ENCODE measurements around the gene ADARB1. TPM values are rescaled to one million over a fixed set of nuclear protein-coding genes. Genes with fewer than 3 reads are reported as not detected.

Gene ADARB1
- total and polyA plus RNA-seq, 2 donors (not counting 1 experiment from before 2014, with no cell fraction given): 17.1 to 33.3 TPM

DNA sequence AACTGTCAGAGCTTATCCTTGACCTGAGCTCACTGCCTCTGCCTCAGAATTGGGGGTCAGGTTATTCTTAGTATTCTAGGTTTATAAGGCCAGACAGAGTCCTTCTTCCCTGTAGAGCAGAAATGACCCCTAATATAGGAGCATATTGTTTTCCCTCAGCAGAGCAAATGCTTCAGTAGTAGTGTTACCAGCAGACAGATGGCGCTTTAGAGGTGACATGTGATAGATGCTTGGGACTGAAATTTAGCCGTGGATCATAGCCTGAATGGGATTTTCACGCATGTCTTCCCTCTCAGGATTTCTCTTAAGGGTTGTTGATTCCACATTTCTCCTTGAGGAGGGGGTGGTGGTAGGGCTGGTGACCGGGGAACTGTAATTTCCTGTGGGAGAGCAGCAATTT is 24.5 kb downstream of the ADARB1 start:
- peaks cover 100% of the 10 kb centered on the region for H3K79me2 ChIP-seq (ENCODE audit: control insufficient read depth, insufficient read depth, low read length)
- peak overlapping the region; percentile 60 for H3K27ac Mint-ChIP-seq

More for the DNA sequence above, 24.5 kb downstream of the ADARB1 start:
- no peaks in the 10 kb centered on the region for H3K27me3 ChIP-seq (replicated peaks in 1 of 4; ENCODE audit: control extremely low read depth in 1 of 4, control insufficient read depth in 3 of 4, insufficient read depth in 4 of 4, low read length in 3 of 4)
- peaks cover 36% of the 10 kb centered on the region for H4K20me1 ChIP-seq (ENCODE audit: control insufficient read depth, insufficient read depth, low read length, poor library complexity, severe bottlenecking)
- no peaks in the 10 kb centered on the region for H3K27me3 Mint-ChIP-seq
- ChIA-PET CTCF (interaction anchor here (0.8 to 8.7 kb wide), 15 partner anchors 9 to 217 kb away, joined by 3 to 235 read pairs (median 8); partner anchors contain the start of gene ADARB1), POLR2A (no interaction called here)
- ATAC-seq (ENCODE audit: low read depth): no peak
- intact Hi-C loops (cut with micrococcal nuclease): loop anchor here (1.0 kb wide), 1 partner anchor 29 kb away; no protein-coding TSS in a partner anchor
- no peaks in the 10 kb centered on the region for H3K36me3 ChIP-seq (replicated peaks in 1 of 2; ENCODE audit: control extremely low read depth in 1 of 2, control insufficient read depth in 1 of 2, extremely low read depth in 1 of 2, insufficient read depth in 2 of 2, low read length in 1 of 2)
- peaks cover 77% of the 10 kb centered on the region for H3K4me1 Mint-ChIP-seq
- no peak overlapping the region for H3K4me3 ChIP-seq (ENCODE audit: control extremely low read depth in 1 of 5, extremely low read depth in 1 of 5, insufficient read depth in 1 of 5, low read depth in 2 of 5, low read length in 4 of 5)
- H3K9me3 ChIP-seq (ENCODE audit: control extremely low read depth in 1 of 3, control insufficient read depth in 2 of 3, insufficient read depth in 1 of 3, low read length in 2 of 3): no peaks in the 10 kb centered on the region
- DNase-seq: peak; percentile 42
- WGBS (ENCODE audit: insufficient coverage): no CpG with 5 or more reads among the region's 4 CpGs
- peaks cover 74 to 81% of the 10 kb centered on the region in 2 donors for H3K4me1 ChIP-seq (ENCODE audit: control insufficient read depth in 2 of 2, insufficient read depth in 2 of 2, low read length in 2 of 2)
- H3K4me2 ChIP-seq (replicated peaks; ENCODE audit: low read depth, low read length, poor library complexity, severe bottlenecking): peak overlapping the region; percentile 24
- H2AFZ ChIP-seq (ENCODE audit: insufficient read depth, low read depth, low read length, poor library complexity, severe bottlenecking): no peak overlapping the region
- H3K4me3 Mint-ChIP-seq: peak overlapping the region; percentile 16
- H3K9me3 Mint-ChIP-seq (ENCODE audit: insufficient read depth): no peaks in the 10 kb centered on the region
- no peak overlapping the region for H3K9ac ChIP-seq (ENCODE audit: low read length)
- H3K27ac ChIP-seq (ENCODE audit: low read length in 2 of 2): peak overlapping the region in 1 of 2 donors; percentile 6
- TF ChIP-seq CTCF (IDR thresholded peaks at IDR 0.05) (peak; percentile 32), EZH2 (IDR thresholded peaks at IDR 0.05; ENCODE audit: borderline replicate concordance, insufficient read depth, low read depth, low read length, poor library complexity, severe bottlenecking) (no peak)

Data from B cell (primary cell).